Right cardiac atrium (tissue), 5 donors: ENCODE results near the gene CDH4. TPM values are rescaled to one million over a fixed set of nuclear protein-coding genes. Genes with fewer than 3 reads are reported as not detected.
A peak's percentile ranks its signal among the peaks of the same experiment; 100 is the strongest.

Source experiments
- ATAC-seq, 2 donors: fragments of 200-7000 bp; cut with Tn5 transposase; one replicate each; pipeline versions ENCODE4 v1.8.0 to v1.9.1; 2020; ENCODE audit warnings: moderate library complexity in 2 of 2, mild to moderate bottlenecking in 1 of 2
- DNase-seq, 3 donors: peaks; one replicate each; pipeline ENCODE4 v3.0.0-alpha.2; 2020
- H3K27ac ChIP-seq: one replicate; pipeline ENCODE4 v1.5.1; 2013; ENCODE audit warnings: mild to moderate bottlenecking, low read length, control low read depth, moderate library complexity
- H3K27me3 ChIP-seq: one replicate; pipeline ENCODE4 v1.6.1; 2013; ENCODE audit not compliant: control insufficient read depth, insufficient read depth
- H3K4me1 ChIP-seq: one replicate; pipeline ENCODE4 v1.6.1; 2013; ENCODE audit warnings: low read length; ENCODE audit not compliant: control insufficient read depth, insufficient read depth
- H3K4me3 ChIP-seq: one replicate; pipeline ENCODE4 v1.5.1; 2013; ENCODE audit warnings: low read length, control low read depth
- H3K9me3 ChIP-seq: one replicate; pipeline ENCODE4 v1.6.1; 2013; ENCODE audit warnings: low read length; ENCODE audit not compliant: control insufficient read depth
- WGBS: extraction: QIAGEN DNeasy Blood & Tissue Kit; methylation state at CpG from one replicate; pipeline ENCODE4 v1.1.7; 2013; 5-methylcytosine and 5-hydroxymethylcytosine counted together
- intact Hi-C, 4 donors: fragments of 100-400 bp; cut with DNase I; formaldehyde crosslinking; loops; one replicate each; pipeline versions ENCODE4 v1.11.0 to v1.14.0; 2022 to 2023
- polyA plus RNA-seq: library from polyadenylated mRNA; stranded (reverse); fragments of 200-250 nt; gene quantifications from one replicate; pipeline ENCODE4 v1.2.3, GENCODE V29; 2013
- total RNA-seq, 4 donors: library from RNA; stranded (reverse); fragmentation: NEBNext Ultra II Directional; extraction: Animal tissue kit (Norgen Biotek cat#: 25700); gene quantifications; one replicate each; pipeline ENCODE4 v1.2.1, GENCODE V29; 2021
- donor health status: healthy with polysubstance abuse.
- donor health status: DM: no; HTN: yes; CAD: no.
- donor health status: DM: no; HTN: no; CAD: no.
- donor health status: DM: no; HTN: yes; CAD: no; lungs with severe emphysema.
- donor health status: DM: yes; HTN: yes; CAD: no.

The CDH4 gene
- total and polyA plus RNA-seq, 5 donors, result 0.21 to 1.0 (median 0.39) TPM

- DNase-seq (peak in 1 of 3 donors; percentile 29), ATAC-seq (peak in 1 of 2 donors; percentile 48)
- Histone ChIP-seq H3K27me3 (no peaks in the 10 kb centered on the region), H3K9me3 (no peaks in the 10 kb centered on the region), H3K4me1 (no peaks in the 10 kb centered on the region), H3K4me3 (no peak overlapping the region), H3K27ac (no peak overlapping the region)
- intact Hi-C loops, result no loop called here
- WGBS, result 91% methylated on average over 27 of the region's 27 CpGs
Observed at GRCh38 chr20:61972636-61973508, 720.8 kb downstream of the CDH4 start.

- no peak for DNase-seq
- 93% methylated on average over 25 of the region's 25 CpGs for WGBS
- peak in 1 of 2 donors; percentile 23 for ATAC-seq
- H3K4me1 ChIP-seq, result no peaks in the 10 kb centered on the region
- no peaks in the 10 kb centered on the region for H3K27me3 ChIP-seq
- no peak overlapping the region for H3K27ac ChIP-seq
- no peak overlapping the region for H3K4me3 ChIP-seq
- no peaks in the 10 kb centered on the region for H3K9me3 ChIP-seq
- intact Hi-C loops, result no loop called here
Observed at GRCh38 chr20:61973515-61974356, 721.7 kb downstream of the CDH4 start.

- WGBS, result 95% methylated on average over 14 of the region's 14 CpGs
- Histone ChIP-seq H3K27me3 (no peaks in the 10 kb centered on the region), H3K27ac (no peak overlapping the region), H3K4me1 (no peaks in the 10 kb centered on the region), H3K4me3 (no peak overlapping the region), H3K9me3 (no peaks in the 10 kb centered on the region)
- ATAC-seq, result no peak
- DNase-seq, result no peak
- intact Hi-C loops, result no loop called here
Observed at GRCh38 chr20:61974357-61974665, 722.2 kb downstream of the CDH4 start.

- intact Hi-C loops, result no loop called here
- DNase-seq (no peak), ATAC-seq (no peak)
- Histone ChIP-seq H3K4me1 (no peaks in the 10 kb centered on the region), H3K27me3 (no peaks in the 10 kb centered on the region), H3K4me3 (no peak overlapping the region), H3K27ac (no peak overlapping the region), H3K9me3 (no peaks in the 10 kb centered on the region)
- 84% methylated on average over 11 of the region's 11 CpGs for WGBS
Observed at GRCh38 chr20:61975407-61976129, 723.5 kb downstream of the CDH4 start.

GRCh38 chr20:61976263-61976643 is 724.2 kb downstream of the CDH4 start:
- no peaks in the 10 kb centered on the region for H3K27me3 ChIP-seq
- ATAC-seq (no peak), DNase-seq (no peak)
- H3K27ac ChIP-seq, result no peak overlapping the region
- intact Hi-C loops, result no loop called here
- H3K9me3 ChIP-seq, result no peaks in the 10 kb centered on the region
- no peak overlapping the region for H3K4me3 ChIP-seq
- no peaks in the 10 kb centered on the region for H3K4me1 ChIP-seq
- 93% methylated on average over 9 of the region's 9 CpGs for WGBS

- no peaks in the 10 kb centered on the region for H3K27me3 ChIP-seq
- WGBS, result 96% methylated on average over 45 of the region's 45 CpGs
- no peaks in the 10 kb centered on the region for H3K9me3 ChIP-seq
- peak in 1 of 2 donors; percentile 9 for ATAC-seq
- H3K27ac ChIP-seq, result no peak overlapping the region
- no peak for DNase-seq
- no peaks in the 10 kb centered on the region for H3K4me1 ChIP-seq
- intact Hi-C loops, result no loop called here
- no peak overlapping the region for H3K4me3 ChIP-seq
Observed at GRCh38 chr20:61976644-61977418, 724.8 kb downstream of the CDH4 start.

- WGBS, result 93% methylated on average over 10 of the region's 10 CpGs
- Histone ChIP-seq H3K4me3 (no peak overlapping the region), H3K27me3 (no peaks in the 10 kb centered on the region), H3K9me3 (no peaks in the 10 kb centered on the region), H3K27ac (no peak overlapping the region), H3K4me1 (no peaks in the 10 kb centered on the region)
- ATAC-seq, result no peak
- intact Hi-C loops, result no loop called here
- DNase-seq, result no peak
Observed at GRCh38 chr20:61977419-61977786, 725.3 kb downstream of the CDH4 start.

GRCh38 chr20:61978491-61978890 is 726.4 kb downstream of the CDH4 start:
- Histone ChIP-seq H3K9me3 (no peaks in the 10 kb centered on the region), H3K27me3 (no peaks in the 10 kb centered on the region), H3K4me3 (no peak overlapping the region), H3K27ac (no peak overlapping the region), H3K4me1 (no peaks in the 10 kb centered on the region)
- ATAC-seq (no peak), DNase-seq (no peak)
- intact Hi-C loops, result no loop called here
- WGBS, result 97% methylated on average over 20 of the region's 20 CpGs

- no peaks in the 10 kb centered on the region for H3K27me3 ChIP-seq
- WGBS, result 97% methylated on average over 12 of the region's 12 CpGs
- H3K4me3 ChIP-seq, result no peak overlapping the region
- H3K27ac ChIP-seq, result no peak overlapping the region
- no peaks in the 10 kb centered on the region for H3K9me3 ChIP-seq
- ATAC-seq (no peak), DNase-seq (no peak)
- intact Hi-C loops, result no loop called here
- H3K4me1 ChIP-seq, result no peaks in the 10 kb centered on the region
Observed at GRCh38 chr20:61979090-61979489, 727.0 kb downstream of the CDH4 start.

- Histone ChIP-seq H3K27me3 (no peaks in the 10 kb centered on the region), H3K4me1 (no peaks in the 10 kb centered on the region), H3K9me3 (no peaks in the 10 kb centered on the region), H3K27ac (no peak overlapping the region), H3K4me3 (no peak overlapping the region)
- no peak for DNase-seq
- intact Hi-C loops, result no loop called here
- WGBS, result 96% methylated on average over 65 of the region's 65 CpGs
- ATAC-seq, result peak in 1 of 2 donors; percentile 15
Observed at GRCh38 chr20:61979701-61980635, 727.9 kb downstream of the CDH4 start.
